SK-N-SH (cell line): Measurements from ENCODE around the gene SH3D19. TPM values are rescaled to one million over a fixed set of nuclear protein-coding genes. Genes with fewer than 3 reads are reported as not detected.

Experiments
- CTCF ChIA-PET: fragments of 300-600, 350-600 bp; formaldehyde crosslinking; extraction: SDS; loops from one replicate; lab custom pipeline; 2021; lab: Yijun Ruan, JAX
- POLR2A ChIA-PET: fragments of 350-600 bp; sonication (Branson Sonifier 250); formaldehyde crosslinking; extraction: SDS; loops from one replicate; lab custom pipeline; 2020; ENCODE audit warnings: antibody characterized with exemption, inconsistent platforms; lab: Yijun Ruan, JAX
- DNase-seq: peaks from one replicate; pipeline ENCODE4 v3.0.0; 2012
- H2AFZ ChIP-seq: fragments of 200-600 bp; sonication (generic); 2 replicates; pipeline ENCODE4 v1.8.1; 2016; ENCODE audit warnings: antibody characterized with exemption, mild to moderate bottlenecking, low read depth
- H3F3A ChIP-seq: fragments of 200-600 bp; sonication (generic); replicated peaks from 2 replicates; pipeline ENCODE3; 2016; ENCODE audit warnings: antibody characterized with exemption, mild to moderate bottlenecking; ENCODE audit not compliant: insufficient read depth
- H3K27ac ChIP-seq, 2 experiments: fragments of 200-500 bp in 1 of 2; fragments of 200-600 bp in 1 of 2; sonication (Bioruptor generic) in 1 of 2; sonication (generic), shearing (Covaris generic) in 1 of 2; 2 replicates each; pipeline versions ENCODE4 v1.5.1 to v1.6.1; 2014 to 2016; ENCODE audit warnings: low read depth in 2 of 2, inconsistent platforms in 1 of 2, low read length in 1 of 2, mild to moderate bottlenecking in 1 of 2, mixed read lengths in 1 of 2
- H3K27me3 ChIP-seq: fragments of 200-600 bp; sonication (generic), shearing (Covaris generic); 2 replicates; pipeline ENCODE4 v1.6.1; 2016; ENCODE audit warnings: mixed run types; ENCODE audit not compliant: insufficient read depth
- H3K36me3 ChIP-seq, 2 experiments: fragments of 200-500 bp in 1 of 2; fragments of 200-600 bp in 1 of 2; sonication (Bioruptor generic) in 1 of 2; sonication (generic) in 1 of 2; replicated peaks in 1 of 2; 2 replicates each; pipeline versions ENCODE3 to v1.5.1; 2014 to 2016; ENCODE audit warnings: low read length in 1 of 2, mild to moderate bottlenecking in 1 of 2; ENCODE audit not compliant: insufficient read depth in 2 of 2, control insufficient read depth in 1 of 2
- H3K4me1 ChIP-seq, 2 experiments: fragments of 200-500 bp in 1 of 2; fragments of 200-600 bp in 1 of 2; sonication (Bioruptor generic) in 1 of 2; sonication (generic), shearing (Covaris generic) in 1 of 2; 2 replicates each; pipeline versions ENCODE4 v1.5.1 to v1.6.1; 2014 to 2016; ENCODE audit warnings: low read depth in 1 of 2, low read length in 1 of 2, mixed run types in 1 of 2; ENCODE audit not compliant: insufficient read depth in 2 of 2, control insufficient read depth in 1 of 2
- H3K4me2 ChIP-seq: fragments of 200-600 bp; sonication (generic), shearing (Covaris generic); 2 replicates; pipeline ENCODE4 v1.6.1; 2017; ENCODE audit warnings: mixed run types
- H3K4me3 ChIP-seq, 2 experiments: fragments of 200-500 bp in 1 of 2; fragments of 200-600 bp in 1 of 2; sonication (Bioruptor generic) in 1 of 2; sonication (generic), shearing (Covaris generic) in 1 of 2; 2 replicates each; pipeline versions ENCODE4 v1.5.1 to v1.8.1; 2014 to 2016; ENCODE audit warnings: low read depth in 2 of 2, inconsistent platforms in 1 of 2, low read length in 1 of 2, mild to moderate bottlenecking in 1 of 2, mixed read lengths in 1 of 2, moderate library complexity in 1 of 2
- H3K79me2 ChIP-seq: fragments of 200-600 bp; sonication (generic); 2 replicates; pipeline ENCODE4 v1.8.1; 2017; ENCODE audit warnings: mild to moderate bottlenecking; ENCODE audit not compliant: insufficient read depth
- H3K9ac ChIP-seq: fragments of 200-600 bp; sonication (generic); 2 replicates; pipeline ENCODE4 v1.6.1; 2017; ENCODE audit warnings: mixed run types
- H3K9me2 ChIP-seq: fragments of 200-600 bp; sonication (generic); 2 replicates; pipeline ENCODE4 v1.6.1; 2017; ENCODE audit warnings: mixed run types
- H3K9me3 ChIP-seq: fragments of 200-600 bp; sonication (generic); 2 replicates; pipeline ENCODE4 v1.6.1; 2017; ENCODE audit warnings: mixed run types, mild to moderate bottlenecking, moderate library complexity
- H4K20me1 ChIP-seq: fragments of 200-600 bp; sonication (generic); 2 replicates; pipeline ENCODE4 v1.6.1; 2017; ENCODE audit warnings: mild to moderate bottlenecking, mixed run types; ENCODE audit not compliant: insufficient read depth
- CTCF ChIP-seq: fragments of 200-600 bp; sonication (generic); IDR thresholded peaks from 2 replicates; pipeline ENCODE4 v1.6.1; 2017; ENCODE audit warnings: antibody characterized with exemption, mild to moderate bottlenecking, moderate library complexity
- EP300 ChIP-seq, 2 experiments: IDR thresholded peaks; 2 replicates each; pipeline versions ENCODE4 v1.4.0 to v1.6.1; 2012; ENCODE audit warnings: borderline replicate concordance in 1 of 2, low read depth in 1 of 2, low read length in 1 of 2
- FOSL2 ChIP-seq: IDR thresholded peaks from 2 replicates; pipeline ENCODE4 v1.4.0; 2012; ENCODE audit warnings: low read depth, mild to moderate bottlenecking, moderate library complexity, borderline replicate concordance
- FOXJ3 ChIP-seq: sonication (generic); formaldehyde crosslinking; IDR thresholded peaks from 2 replicates; pipeline ENCODE4 v1.5.1; 2020; ENCODE audit warnings: mild to moderate bottlenecking, missing genetic modification reagents
- FOXM1 ChIP-seq: IDR thresholded peaks from 2 replicates; pipeline ENCODE4 v1.4.0; 2012; ENCODE audit warnings: low read depth, mild to moderate bottlenecking
- GATA2 ChIP-seq: sonication (generic); formaldehyde crosslinking; IDR thresholded peaks from 2 replicates; pipeline ENCODE4 v1.5.0; 2020; ENCODE audit warnings: mild to moderate bottlenecking, missing genetic modification reagents
- IRF3 ChIP-seq: fragments of 150-350 bp; IDR thresholded peaks from 2 replicates; pipeline ENCODE4 v1.6.1; 2016; ENCODE audit warnings: mild to moderate bottlenecking, low read depth, low read length
- JUND ChIP-seq: IDR thresholded peaks from 2 replicates; pipeline ENCODE4 v1.4.0; 2012
- MAX ChIP-seq: IDR thresholded peaks from 2 replicates; pipeline ENCODE4 v1.4.0; 2012; ENCODE audit warnings: low read depth
- MXI1 ChIP-seq: IDR thresholded peaks from 2 replicates; pipeline ENCODE4 v1.6.1; 2012; ENCODE audit warnings: mild to moderate bottlenecking, low read depth, low read length, improper control_type of control experiment
- NRF1 ChIP-seq: IDR thresholded peaks from 2 replicates; pipeline ENCODE4 v1.6.1; 2012; ENCODE audit warnings: low read depth, mild to moderate bottlenecking, low read length
- PBX3 ChIP-seq: IDR thresholded peaks from 2 replicates; pipeline ENCODE4; 2012
- POLR2AphosphoS5 ChIP-seq: IDR thresholded peaks from 2 replicates; pipeline ENCODE4 v1.6.1; 2012; ENCODE audit warnings: low read depth, low read length
- REST ChIP-seq: IDR thresholded peaks from 2 replicates; pipeline ENCODE4 v1.6.1; 2012; ENCODE audit warnings: mild to moderate bottlenecking, low read depth, low read length, moderate library complexity
- RFX5 ChIP-seq: IDR thresholded peaks from 2 replicates; pipeline ENCODE4 v1.6.1; 2012; ENCODE audit warnings: mild to moderate bottlenecking, improper control_type of control experiment, low read length
- RXRA ChIP-seq: IDR thresholded peaks from 2 replicates; pipeline ENCODE4 v1.4.0; 2012; ENCODE audit warnings: low read depth, mild to moderate bottlenecking, borderline replicate concordance
- SMC3 ChIP-seq: IDR thresholded peaks from 2 replicates; pipeline ENCODE4 v1.6.1; 2012; ENCODE audit warnings: low read depth, low read length, improper control_type of control experiment
- TEAD4 ChIP-seq: IDR thresholded peaks from 2 replicates; pipeline ENCODE4 v1.4.0; 2012; ENCODE audit warnings: mild to moderate bottlenecking, borderline replicate concordance; ENCODE audit not compliant: insufficient read depth
- USF1 ChIP-seq: IDR thresholded peaks from 2 replicates; pipeline ENCODE4 v1.4.0; 2012; ENCODE audit warnings: low read depth, borderline replicate concordance
- WGBS: methylation state at CpG from one replicate; pipeline ENCODE4 v1.1.6; 2017; ENCODE audit warnings: low lambda C conversion rate; 5-methylcytosine and 5-hydroxymethylcytosine counted together
- polyA plus RNA-seq, 3 experiments: library from polyadenylated mRNA; depleted of rRNA; stranded (reverse); fragments of >200 nt; gene quantifications; 2 replicates each; pipeline ENCODE4 v1.2.3, GENCODE V29; 2012

The SH3D19 gene
- polyA plus RNA-seq, 1 of the 3 experiments (the other 2 are of a cell fraction): 7.1 TPM

GRCh38 chr4:151344948-151345347, 19.5 kb upstream of the SH3D19 start:
- H3K79me2 ChIP-seq: no peaks in the 10 kb centered on the region
- H3K27me3 ChIP-seq: no peaks in the 10 kb centered on the region
- no peak overlapping the region for H3K27ac ChIP-seq
- no peak overlapping the region for H3K4me2 ChIP-seq
- no peaks in the 10 kb centered on the region for H3K36me3 ChIP-seq
- no peaks in the 10 kb centered on the region for H3K9me3 ChIP-seq
- H3K9me2 ChIP-seq: no peaks in the 10 kb centered on the region
- no peak for DNase-seq
- ChIA-PET POLR2A (no interaction called here), CTCF (interaction anchor here (0.9 kb wide), 1 partner anchor 1063 kb away, joined by 3 read pairs; no protein-coding TSS in a partner anchor)
- H3K4me1 ChIP-seq: no peaks in the 10 kb centered on the region
- TF ChIP-seq JUND (no peak), RXRA (no peak), EP300 (IDR thresholded peaks at IDR 0.05; ENCODE audit: borderline replicate concordance in 1 of 2, low read depth in 1 of 2, low read length in 1 of 2) (no peak), MAX (no peak), FOSL2 (no peak), SMC3 (no peak), CTCF (no peak), PBX3 (no peak), MXI1 (no peak), IRF3 (no peak), POLR2AphosphoS5 (no peak), USF1 (no peak), NRF1 (no peak), REST (no peak), GATA2 (no peak), FOXJ3 (CRISPR knock-in tag) (no peak), TEAD4 (no peak), FOXM1 (no peak), RFX5 (no peak)
- no peak overlapping the region for H3K9ac ChIP-seq
- no peak overlapping the region for H3K4me3 ChIP-seq
- no peaks in the 10 kb centered on the region for H3F3A ChIP-seq
- H4K20me1 ChIP-seq: no peaks in the 10 kb centered on the region
- no peak overlapping the region for H2AFZ ChIP-seq
- WGBS: 95% methylated on average over 2 of the region's 2 CpGs
